Karpas-422 (cell line): Measurements from ENCODE around the gene ABCC2. TPM values are rescaled to one million over a fixed set of nuclear protein-coding genes. Genes with fewer than 3 reads are reported as not detected.
"Not testable (repeated sequence)": the region's sequence is repeated elsewhere in the genome, so short reads cannot be mapped to it uniquely, and the experiment has no call there.

Experiments used
- DNase-seq: peaks from one replicate; pipeline ENCODE4 v3.0.0-alpha.2; 2015
- H2AFZ ChIP-seq: fragments of 200-600 bp; sonication (generic); 2 replicates; pipeline ENCODE4 v1.6.1; 2014; ENCODE audit warnings: antibody characterized with exemption, low read length, mixed read lengths
- H3K27ac ChIP-seq: fragments of 200-600 bp; sonication (generic); 2 replicates; pipeline ENCODE4 v1.5.1; 2014; ENCODE audit warnings: mild to moderate bottlenecking, low read length, moderate library complexity
- H3K27me3 ChIP-seq: fragments of 200-600 bp; sonication (generic); 2 replicates; pipeline ENCODE4 v1.6.1; 2014; ENCODE audit warnings: low read length, mixed read lengths
- H3K36me3 ChIP-seq: fragments of 200-600 bp; sonication (generic); 2 replicates; pipeline ENCODE4 v1.6.1; 2014; ENCODE audit warnings: low read length, mixed read lengths; ENCODE audit not compliant: insufficient read depth
- H3K4me1 ChIP-seq: fragments of 200-600 bp; sonication (generic); 2 replicates; pipeline ENCODE4 v1.6.1; 2014; ENCODE audit warnings: mild to moderate bottlenecking, low read length, mixed read lengths
- H3K4me2 ChIP-seq: fragments of 200-600 bp; sonication (generic); 2 replicates; pipeline ENCODE4 v1.6.1; 2014; ENCODE audit warnings: low read length, low read depth, mild to moderate bottlenecking; ENCODE audit not compliant: poor library complexity, severe bottlenecking
- H3K4me3 ChIP-seq: fragments of 200-600 bp; sonication (generic); 2 replicates; pipeline ENCODE4 v1.5.1; 2014; ENCODE audit warnings: mild to moderate bottlenecking, antibody characterized with exemption, low read length, mixed read lengths
- H3K79me2 ChIP-seq: fragments of 200-600 bp; sonication (generic); 2 replicates; pipeline ENCODE4 v1.6.1; 2014; ENCODE audit warnings: mild to moderate bottlenecking, low read length, mixed read lengths
- H3K9ac ChIP-seq: fragments of 200-600 bp; sonication (generic); 2 replicates; pipeline ENCODE4 v1.6.0; 2014; ENCODE audit warnings: low read length
- H3K9me2 ChIP-seq: fragments of 200-600 bp; sonication (generic), shearing (Covaris generic); replicated peaks from 2 replicates; pipeline ENCODE4 v1.6.0; 2014; ENCODE audit warnings: mild to moderate bottlenecking, low read length, moderate library complexity; ENCODE audit not compliant: insufficient read depth
- H3K9me3 ChIP-seq: fragments of 300-700, 200-600 bp; sonication (generic); 2 replicates; pipeline ENCODE4 v1.6.1; 2014; ENCODE audit warnings: low read length, mixed read lengths
- H4K20me1 ChIP-seq: fragments of 200-600 bp; sonication (generic); 2 replicates; pipeline ENCODE4 v1.6.1; 2014; ENCODE audit warnings: mild to moderate bottlenecking, antibody characterized with exemption, low read length, low read depth; ENCODE audit not compliant: insufficient read depth
- total RNA-seq: library from RNA; depleted of rRNA; stranded (reverse); fragments of >200 nt; shearing (Covaris generic); gene quantifications from 2 replicates; pipeline ENCODE4 v1.2.3, GENCODE V29; 2014; ENCODE audit warnings: low replicate concordance; rRNA removed

ABCC2 gene
- 0.07 and 1.4 TPM in 2 replicates for total RNA-seq

- Histone ChIP-seq H3K4me3 (no peak within 1 kb of the TSS), H4K20me1 (no peaks in the 10 kb centered on the region), H3K9me3 (no peaks in the 10 kb centered on the region), H3K79me2 (no peaks in the 10 kb centered on the region), H3K27me3 (no peaks in the 10 kb centered on the region), H3K9ac (no peak within 1 kb of the TSS), H3K4me1 (no peaks in the 10 kb centered on the region; the same call in 1 of the 2 replicates), H3K36me3 (no peaks in the 10 kb centered on the region), H3K4me2 (no peak within 1 kb of the TSS), H2AFZ (no peak within 1 kb of the TSS), H3K27ac (no peak within 1 kb of the TSS), H3K9me2 (no peaks in the 10 kb centered on the region)
- DNase-seq = no peak
Measured at GRCh38 chr10:99782447-99783286, at the start of gene ABCC2. TSS of gene ABCC2 (plus strand) at chr10:99782640. CDS start at chr10:99782845, 205 bp downstream.

- H3K9me2 ChIP-seq = no peaks in the 10 kb centered on the region
- H3K27me3 ChIP-seq = no peaks in the 10 kb centered on the region
- peak overlapping the region; percentile 31 for H3K9ac ChIP-seq
- no peaks in the 10 kb centered on the region for H3K9me3 ChIP-seq
- no peak overlapping the region for H2AFZ ChIP-seq
- H3K36me3 ChIP-seq = peaks cover 38% of the 10 kb centered on the region
- H3K4me3 ChIP-seq = peak overlapping the region; percentile 92; the same call in 1 of the 2 replicates
- no peak for DNase-seq
- H3K79me2 ChIP-seq = peaks cover 79% of the 10 kb centered on the region
- H4K20me1 ChIP-seq = no peaks in the 10 kb centered on the region
- peak overlapping the region; percentile 80 for H3K4me2 ChIP-seq
- no peak overlapping the region for H3K27ac ChIP-seq
- peaks cover 22% of the 10 kb centered on the region for H3K4me1 ChIP-seq
Measured at GRCh38 chr10:99733366-99733765, 49.1 kb upstream of the ABCC2 start.

- not testable (repeated sequence) for H3K9me2 ChIP-seq, H4K20me1 ChIP-seq, H3K27ac ChIP-seq, H2AFZ ChIP-seq, H3K4me3 ChIP-seq, H3K9me3 ChIP-seq, H3K9ac ChIP-seq, H3K27me3 ChIP-seq, DNase-seq
- peaks cover 22% of the 10 kb centered on the region for H3K4me1 ChIP-seq
- peaks cover 40% of the 10 kb centered on the region for H3K36me3 ChIP-seq
- H3K4me2 ChIP-seq = peak overlapping the region; percentile 80
- H3K79me2 ChIP-seq = peaks cover 75% of the 10 kb centered on the region
Measured at GRCh38 chr10:99734111-99734510, 48.3 kb upstream of the ABCC2 start.

GRCh38 chr10:99740260-99740659, 42.2 kb upstream of the ABCC2 start:
- H3K4me1 ChIP-seq = no peaks in the 10 kb centered on the region
- peaks cover 81% of the 10 kb centered on the region for H3K36me3 ChIP-seq
- H3K79me2 ChIP-seq = peaks cover 56% of the 10 kb centered on the region
- H4K20me1 ChIP-seq = no peaks in the 10 kb centered on the region
- no peaks in the 10 kb centered on the region for H3K9me2 ChIP-seq
- H3K4me3 ChIP-seq = no peak overlapping the region
- no peak overlapping the region for H3K27ac ChIP-seq
- H3K9me3 ChIP-seq = no peaks in the 10 kb centered on the region
- H3K4me2 ChIP-seq = no peak overlapping the region
- H3K27me3 ChIP-seq = no peaks in the 10 kb centered on the region
- no peak for DNase-seq
- H2AFZ ChIP-seq = no peak overlapping the region
- no peak overlapping the region for H3K9ac ChIP-seq

- Histone ChIP-seq H3K9me2 (no peaks in the 10 kb centered on the region), H3K27me3 (no peaks in the 10 kb centered on the region), H3K4me2 (no peak overlapping the region), H4K20me1 (no peaks in the 10 kb centered on the region), H3K27ac (no peak overlapping the region), H2AFZ (no peak overlapping the region), H3K36me3 (peaks cover 85% of the 10 kb centered on the region), H3K4me3 (no peak overlapping the region), H3K4me1 (no peaks in the 10 kb centered on the region), H3K9me3 (no peaks in the 10 kb centered on the region), H3K79me2 (peaks cover 50% of the 10 kb centered on the region), H3K9ac (no peak overlapping the region)
- no peak for DNase-seq
Measured at GRCh38 chr10:99740933-99741559, 41.4 kb upstream of the ABCC2 start.

- Histone ChIP-seq H4K20me1 (no peaks in the 10 kb centered on the region), H3K9me2 (no peaks in the 10 kb centered on the region), H3K4me3 (no peak overlapping the region), H3K9ac (no peak overlapping the region), H3K27me3 (no peaks in the 10 kb centered on the region), H3K79me2 (peaks cover 46% of the 10 kb centered on the region), H3K4me2 (no peak overlapping the region), H3K27ac (no peak overlapping the region), H2AFZ (no peak overlapping the region), H3K9me3 (no peaks in the 10 kb centered on the region), H3K36me3 (peaks cover 79% of the 10 kb centered on the region), H3K4me1 (no peaks in the 10 kb centered on the region)
- no peak for DNase-seq
Measured at GRCh38 chr10:99742254-99742653, 40.2 kb upstream of the ABCC2 start.

GRCh38 chr10:99742701-99743100, 39.7 kb upstream of the ABCC2 start:
- Histone ChIP-seq H2AFZ (no peak overlapping the region), H4K20me1 (no peaks in the 10 kb centered on the region), H3K9me3 (no peaks in the 10 kb centered on the region), H3K27ac (no peak overlapping the region), H3K9me2 (no peaks in the 10 kb centered on the region), H3K4me2 (no peak overlapping the region), H3K4me1 (no peaks in the 10 kb centered on the region), H3K36me3 (peaks cover 79% of the 10 kb centered on the region), H3K4me3 (no peak overlapping the region), H3K27me3 (no peaks in the 10 kb centered on the region), H3K9ac (no peak overlapping the region), H3K79me2 (peaks cover 43% of the 10 kb centered on the region)
- DNase-seq = no peak

- H4K20me1 ChIP-seq = no peaks in the 10 kb centered on the region
- H3K79me2 ChIP-seq = peaks cover 53% of the 10 kb centered on the region
- H3K36me3 ChIP-seq = peaks cover 77% of the 10 kb centered on the region
- H2AFZ ChIP-seq = no peak overlapping the region
- no peaks in the 10 kb centered on the region for H3K9me3 ChIP-seq
- H3K4me1 ChIP-seq = no peaks in the 10 kb centered on the region
- H3K27ac ChIP-seq = no peak overlapping the region
- no peaks in the 10 kb centered on the region for H3K9me2 ChIP-seq
- no peak overlapping the region for H3K4me2 ChIP-seq
- H3K9ac ChIP-seq = no peak overlapping the region
- no peak for DNase-seq
- no peak overlapping the region for H3K4me3 ChIP-seq
- H3K27me3 ChIP-seq = no peaks in the 10 kb centered on the region
Measured at GRCh38 chr10:99743841-99744240, 38.6 kb upstream of the ABCC2 start.
